H1 (cell line): ENCODE measurements around the gene ST6GALNAC3. TPM values are rescaled to one million over a fixed set of nuclear protein-coding genes. Genes with fewer than 3 reads are reported as not detected.

Source experiments
- ASH2L ChIP-seq: fragments of 200-600, 300-600 bp; sonication (generic); IDR thresholded peaks from one replicate; pipeline ENCODE4 v1.7.1; 2017; ENCODE audit warnings: low read length
- polyA plus RNA-seq, 7 experiments: library from polyadenylated mRNA; depleted of rRNA in 3 of 7; stranded (reverse) in 5 of 7; unstranded in 2 of 7; fragments of >200 nt in 5 of 7; fragments of 200-250 nt in 2 of 7; gene quantifications; 1 replicate in 5 of 7; 2 replicates in 1 of 7; 4 replicates in 1 of 7; pipeline versions ENCODE4 v1.2.1 to v1.2.3, GENCODE V29; 2011 to 2013; ENCODE audit warnings: missing spikeins in 2 of 7, mixed read lengths in 2 of 7
- total RNA-seq: library from RNA; stranded (reverse); fragmentation: NEBNext Ultra II Directional; extraction: Animal tissue kit (Norgen Biotek cat#: 25700); gene quantifications from 2 replicates; pipeline ENCODE4 v1.2.1, GENCODE V29; 2021

ST6GALNAC3 gene
- total and polyA plus RNA-seq, 2 of the 8 experiments (the other 6 are each of a cell fraction or from before 2014, with no cell fraction given) = 4.9 to 19.0 TPM

DNA sequence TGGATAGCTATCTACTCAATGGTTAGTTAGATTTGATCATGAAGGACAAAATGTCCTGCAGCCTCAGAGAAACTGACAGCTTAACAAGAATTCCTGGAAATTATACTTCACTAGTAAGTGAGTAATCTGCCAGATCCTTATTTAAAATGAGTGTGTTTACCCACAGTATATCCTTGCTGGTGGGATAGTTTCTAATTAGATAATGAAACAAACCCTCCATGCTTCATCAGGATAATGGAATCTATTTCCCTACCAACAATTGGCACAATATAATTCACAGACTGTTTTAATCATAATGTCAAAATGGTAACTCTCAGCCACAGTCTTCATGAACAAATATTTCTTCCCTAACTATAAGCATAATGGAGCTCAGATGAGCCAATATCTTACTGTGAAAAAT is 553.4 kb downstream of the ST6GALNAC3 start (continued):
- TF ChIP-seq ASH2L = no peak
- TF ChIP-seq, all 59 proteins: peak for 0
